SK-MEL-5 (cell line): ENCODE results near the gene TERF2IP. TPM values are rescaled to one million over a fixed set of nuclear protein-coding genes. Genes with fewer than 3 reads are reported as not detected.

ENCODE experiments used
- DNase-seq: peaks from one replicate; pipeline ENCODE4 v3.0.0-alpha.2; 2016; ENCODE audit warnings: low read depth, low spot score
- in situ Hi-C: cut with HindIII; loops from 2 replicates; pipeline ENCODE4 v1.10.0; 2016; ENCODE audit warnings: low sequenced_read_pairs, high pct_unique_total_duplicates, low pct_unique_long_range_greater_than_20kb
- small RNA-seq, 2 experiments: library from RNA; depleted of rRNA; stranded (forward); fragments of <200 nt; gene quantifications; one replicate each; pipeline ENCODE3, GENCODE V24; 2014
- total RNA-seq: library from RNA; depleted of rRNA; stranded (reverse); fragments of >200 nt; shearing (Covaris generic); gene quantifications from 2 replicates; pipeline ENCODE4 v1.2.3, GENCODE V29; 2014; rRNA removed

TERF2IP gene
- total RNA-seq, 1 experiment from 2014 or later = 36.3 TPM

DNA sequence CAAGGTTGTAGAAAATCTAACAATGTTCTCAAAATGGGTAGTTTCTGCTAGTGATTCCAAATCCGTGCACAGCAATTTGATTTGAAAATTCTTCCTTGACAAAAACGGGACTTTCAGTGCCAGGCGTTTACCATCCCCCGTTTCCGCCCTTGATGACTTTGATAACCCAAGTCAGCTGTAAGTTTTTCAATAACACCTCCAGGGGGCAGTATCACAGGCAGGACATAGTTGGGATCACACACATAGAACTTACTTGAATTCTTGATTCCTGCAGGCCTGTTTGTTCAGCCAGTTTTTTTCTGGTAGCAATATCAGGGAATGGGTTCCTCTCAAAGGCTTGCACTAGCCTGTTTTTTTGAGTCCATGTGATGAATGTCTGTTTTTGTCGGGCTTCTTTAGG, 48.1 kb downstream of the TERF2IP start:
- peak; percentile 22 for DNase-seq
- in situ Hi-C loops = no loop called here

DNA sequence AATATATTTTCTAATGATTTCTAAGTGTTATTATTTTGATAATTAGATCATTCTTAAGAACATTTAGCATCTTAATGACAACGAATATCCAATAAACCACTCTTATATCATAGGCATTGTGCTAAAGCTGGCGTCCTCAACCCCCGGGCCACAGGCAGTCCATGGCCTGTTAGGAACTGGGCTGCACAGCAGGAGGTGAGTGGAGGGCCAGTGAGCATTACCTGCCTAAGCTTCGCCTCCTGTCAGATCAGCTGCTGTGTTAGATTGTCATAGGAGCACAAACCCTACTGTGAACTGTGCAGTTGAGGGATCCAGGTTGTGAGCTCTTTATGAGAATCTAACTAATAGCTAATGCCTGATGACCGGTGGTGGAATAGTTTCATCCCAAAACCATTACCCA, 50.0 kb downstream of the TERF2IP start:
- in situ Hi-C loops = no loop called here
- no peak for DNase-seq

DNA sequence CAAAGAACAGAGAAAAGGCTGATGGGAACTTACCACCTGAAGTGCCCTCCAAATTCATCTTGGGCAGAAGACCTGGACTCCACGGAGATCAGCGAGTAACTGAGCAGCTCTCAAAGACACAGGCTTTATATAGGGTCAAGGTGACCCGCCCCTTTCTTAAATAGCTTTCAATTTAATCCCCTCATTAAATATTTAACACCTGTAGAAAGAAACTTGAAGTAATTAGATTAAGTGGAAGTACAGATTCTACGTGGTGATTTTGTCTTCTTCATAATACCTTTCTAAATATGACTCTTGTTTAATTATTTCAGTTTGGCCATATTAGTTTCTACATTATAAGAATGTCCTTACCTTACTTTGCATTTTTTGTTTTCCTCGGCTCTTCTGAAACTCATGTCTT, 53.8 kb downstream of the TERF2IP start, which contains the start of gene DUXB:
TSS of gene DUXB (minus strand) at position 101 of the 400 bp plus-strand sequence. CDS start at position 58, 43 bp downstream.
- in situ Hi-C loops = no loop called here
- DNase-seq = no peak

DNA sequence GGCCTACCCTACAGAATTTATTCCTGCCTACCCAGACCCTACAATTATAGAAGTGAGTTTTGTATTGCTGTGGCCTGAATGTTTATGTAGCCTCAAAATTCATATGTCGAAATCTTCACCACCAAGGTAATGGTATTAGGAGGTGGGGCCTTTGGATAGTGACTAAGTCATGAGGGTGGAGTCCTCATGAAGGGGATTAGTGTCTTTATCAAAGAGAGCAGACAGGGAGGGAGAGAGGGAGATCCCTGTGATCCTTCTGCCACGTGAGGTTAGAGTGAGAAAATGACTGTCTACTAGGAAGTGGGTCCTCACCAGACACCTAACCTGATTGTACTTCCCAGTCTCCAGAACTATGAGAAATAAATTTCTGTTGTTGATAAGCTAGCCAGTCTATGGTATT, 54.7 kb downstream of the TERF2IP start:
- DNase-seq = peak; percentile 4
- in situ Hi-C loops = no loop called here

DNA sequence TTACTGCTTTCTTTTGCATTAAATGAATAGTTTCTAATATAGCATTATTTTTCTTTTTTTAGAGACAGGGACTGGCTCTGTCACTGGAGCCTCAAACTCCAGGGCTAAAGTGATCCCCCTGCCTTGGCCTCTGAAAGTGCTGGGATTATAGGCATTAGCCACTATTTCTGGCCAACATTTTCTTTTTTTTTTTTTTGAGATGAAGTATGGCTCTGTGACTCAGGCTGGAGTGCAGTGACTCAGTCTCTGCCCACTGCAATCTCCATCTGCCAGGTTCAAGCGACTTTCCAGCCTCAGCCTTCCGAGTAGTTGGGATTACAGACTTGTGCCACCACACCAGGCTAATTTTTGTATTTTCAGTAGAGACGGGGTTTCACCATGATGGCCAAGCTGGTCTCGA, 55.7 kb downstream of the TERF2IP start:
- DNase-seq = no peak
- in situ Hi-C loops = no loop called here

Small RNA genes within 50 kb of the gene (small RNA-seq; reads per million reads assigned to genes)
- gene RN7SL520P = 0 reads per million in 2 experiments

Other genes starting within 250 kb of the TERF2IP start
- 24.8 and 25.1 TPM in 2 replicates for gene CFDP1, start 214.3 kb upstream of the TERF2IP start, total RNA-seq
- gene TMEM170A, start 183.1 kb upstream of the TERF2IP start, total RNA-seq = 18.1 and 19.3 TPM in 2 replicates
- 10.2 and 11.0 TPM in 2 replicates for gene CHST6, start 152.3 kb upstream of the TERF2IP start, total RNA-seq
- gene CHST5, start 111.7 kb upstream of the TERF2IP start, total RNA-seq = 0.08 TPM in 1 of 2 replicates, not detected in the other
- 9.2 and 10.7 TPM in 2 replicates for gene TMEM231, start 91.5 kb upstream of the TERF2IP start, total RNA-seq
- 48.7 and 50.5 TPM in 2 replicates for gene GABARAPL2, start 81.4 kb upstream of the TERF2IP start, total RNA-seq
- gene ADAT1, start 24.5 kb upstream of the TERF2IP start, total RNA-seq = 56.3 and 78.9 TPM in 2 replicates
- gene KARS1, start 108 bp upstream of the TERF2IP start, total RNA-seq = 230 and 243 TPM in 2 replicates
- gene CPHXL2, start 29.2 kb downstream of the TERF2IP start, total RNA-seq = not detected in 2 replicates
- not detected in 2 replicates for gene DUXB, start 53.7 kb downstream of the TERF2IP start, total RNA-seq
- not detected in 2 replicates for gene CPHXL, start 78.7 kb downstream of the TERF2IP start, total RNA-seq